ENCODE data around the gene KCNMA1. TPM values are rescaled to one million over a fixed set of nuclear protein-coding genes. Genes with fewer than 3 reads are reported as not detected.
A peak's percentile ranks its signal among the peaks of the same experiment; 100 is the strongest.

The KCNMA1 gene
- total RNA-seq, 1 donor from 2014 or later, result 15.8 TPM

DNA sequence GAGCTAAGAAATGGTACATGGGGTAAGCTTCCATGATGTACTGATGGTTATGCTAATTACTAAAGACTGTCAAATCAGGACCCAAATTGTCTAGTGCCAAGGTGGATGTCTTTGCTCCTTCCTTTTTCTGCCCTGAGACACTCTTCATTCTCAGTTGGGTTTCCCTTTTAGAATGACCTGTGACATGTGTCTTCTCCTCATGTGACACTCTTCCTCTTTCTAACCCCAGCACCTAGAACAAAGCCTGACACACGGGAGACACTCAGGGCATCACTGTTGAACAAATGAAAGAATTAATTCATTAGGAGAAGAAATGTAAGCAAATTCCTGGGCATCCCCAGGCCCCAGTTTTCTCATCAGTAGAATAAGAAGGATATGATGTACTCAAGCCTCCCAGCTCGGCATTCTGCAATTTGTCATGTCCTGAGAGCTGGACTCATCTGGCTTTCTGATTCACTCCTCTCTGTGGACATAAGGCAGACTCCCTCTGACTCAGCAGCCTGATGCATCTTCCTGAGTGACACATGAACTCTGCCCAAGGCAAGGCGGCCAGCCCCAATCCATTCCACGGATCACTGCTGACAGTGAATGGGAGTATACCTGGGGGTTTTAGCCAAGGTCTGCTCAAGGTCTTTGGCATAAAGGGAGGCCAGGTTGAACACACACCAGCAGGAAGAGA lies 473.8 kb downstream of the KCNMA1 start:
- Histone ChIP-seq H3K27me3 (ENCODE audit: control insufficient read depth, insufficient read depth, low read length) (no peaks in the 10 kb centered on the region), H3K36me3 (ENCODE audit: control insufficient read depth, insufficient read depth, low read length) (no peaks in the 10 kb centered on the region), H3K4me3 (ENCODE audit: low read depth, low read length) (no peak overlapping the region)
- FAIRE-seq (peak; percentile 94), DNase-seq (ENCODE audit: low read depth) (peak; percentile 100)
- TF ChIP-seq, protein P1, sequence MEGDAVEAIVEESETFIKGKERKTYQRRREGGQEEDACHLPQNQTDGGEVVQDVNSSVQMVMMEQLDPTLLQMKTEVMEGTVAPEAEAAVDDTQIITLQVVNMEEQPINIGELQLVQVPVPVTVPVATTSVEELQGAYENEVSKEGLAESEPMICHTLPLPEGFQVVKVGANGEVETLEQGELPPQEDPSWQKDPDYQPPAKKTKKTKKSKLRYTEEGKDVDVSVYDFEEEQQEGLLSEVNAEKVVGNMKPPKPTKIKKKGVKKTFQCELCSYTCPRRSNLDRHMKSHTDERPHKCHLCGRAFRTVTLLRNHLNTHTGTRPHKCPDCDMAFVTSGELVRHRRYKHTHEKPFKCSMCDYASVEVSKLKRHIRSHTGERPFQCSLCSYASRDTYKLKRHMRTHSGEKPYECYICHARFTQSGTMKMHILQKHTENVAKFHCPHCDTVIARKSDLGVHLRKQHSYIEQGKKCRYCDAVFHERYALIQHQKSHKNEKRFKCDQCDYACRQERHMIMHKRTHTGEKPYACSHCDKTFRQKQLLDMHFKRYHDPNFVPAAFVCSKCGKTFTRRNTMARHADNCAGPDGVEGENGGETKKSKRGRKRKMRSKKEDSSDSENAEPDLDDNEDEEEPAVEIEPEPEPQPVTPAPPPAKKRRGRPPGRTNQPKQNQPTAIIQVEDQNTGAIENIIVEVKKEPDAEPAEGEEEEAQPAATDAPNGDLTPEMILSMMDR (IDR thresholded peaks at IDR 0.05; ENCODE audit: insufficient read depth, low read length, severe bottlenecking), result no peak

DNA sequence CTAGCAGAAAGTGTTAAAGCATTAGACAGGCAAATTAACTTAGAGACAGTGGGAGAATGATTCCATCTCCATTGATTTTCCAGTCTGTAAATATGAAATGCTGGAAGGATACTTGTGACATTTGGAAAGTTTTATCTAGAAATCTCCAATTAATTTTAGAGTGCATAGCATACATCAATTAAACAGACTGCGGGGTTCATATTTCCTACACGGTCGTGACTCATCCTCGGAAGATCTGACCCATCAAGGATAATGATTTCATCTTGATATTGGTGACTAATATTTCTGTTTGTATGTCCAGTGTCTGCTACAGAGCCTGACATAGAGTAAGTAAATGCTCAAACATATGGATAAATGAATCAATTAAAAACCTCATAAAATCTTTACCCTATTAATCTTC lies 474.9 kb downstream of the KCNMA1 start:
- TF ChIP-seq, protein P1 (IDR thresholded peaks at IDR 0.05; ENCODE audit: insufficient read depth, low read length, severe bottlenecking), result no peak
- H3K36me3 ChIP-seq (ENCODE audit: control insufficient read depth, insufficient read depth, low read length), result no peaks in the 10 kb centered on the region
- H3K4me3 ChIP-seq (ENCODE audit: low read depth, low read length), result no peak overlapping the region
- DNase-seq (ENCODE audit: low read depth) (peak; percentile 94), FAIRE-seq (no peak)
- no peaks in the 10 kb centered on the region for H3K27me3 ChIP-seq (ENCODE audit: control insufficient read depth, insufficient read depth, low read length)

DNA sequence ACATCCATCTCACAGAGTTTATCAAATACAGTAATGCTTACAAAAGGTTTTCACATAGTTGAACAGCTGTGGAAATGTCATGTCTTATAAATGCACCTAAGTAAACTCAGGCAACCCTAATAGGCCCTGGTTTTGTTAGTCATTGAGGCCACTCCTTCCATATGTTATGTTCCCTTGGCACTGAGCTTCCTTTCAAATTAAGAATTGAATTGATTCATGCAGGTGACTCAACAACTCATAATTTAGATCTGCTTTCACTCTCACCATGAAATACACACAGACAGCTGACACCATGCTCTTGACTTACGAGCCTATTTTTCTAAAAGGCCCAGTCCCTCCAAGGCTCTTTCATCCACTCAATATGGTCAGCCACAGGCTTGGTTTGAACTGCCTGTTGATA lies 476.9 kb downstream of the KCNMA1 start:
- TF ChIP-seq, protein P1 (IDR thresholded peaks at IDR 0.05; ENCODE audit: insufficient read depth, low read length, severe bottlenecking), result no peak

DNA sequence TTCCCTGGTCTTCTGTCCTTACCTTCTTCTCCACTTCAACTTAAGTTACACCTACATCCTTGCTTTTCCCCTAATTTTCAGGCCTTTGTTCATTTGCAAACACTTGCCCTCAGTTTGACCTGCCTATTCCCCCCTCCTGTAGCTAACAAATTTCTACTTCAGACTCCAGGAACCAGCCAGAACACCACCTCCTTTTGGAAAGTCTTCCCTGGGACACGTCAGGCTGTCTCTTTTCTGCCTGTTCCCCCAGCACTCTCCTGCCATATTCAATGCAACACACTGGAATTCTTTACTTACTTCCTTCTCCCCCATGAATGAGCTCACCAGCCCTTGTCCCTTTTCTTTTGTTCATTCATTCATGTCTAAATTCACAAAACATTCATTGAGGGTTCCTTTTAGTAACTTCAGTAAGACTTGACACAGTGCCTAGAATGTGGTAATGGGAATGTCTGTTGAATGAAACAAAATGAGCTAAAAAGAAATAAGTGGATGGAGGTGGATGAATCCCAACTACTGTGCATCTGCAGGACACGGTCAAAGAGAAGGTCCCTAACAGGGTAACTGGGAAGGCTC lies 478.0 kb downstream of the KCNMA1 start:
- no peak for DNase-seq (ENCODE audit: low read depth)
- no peak for FAIRE-seq

More for the DNA sequence above, 476.9 kb downstream of the KCNMA1 start:
- FAIRE-seq (peak; percentile 80), DNase-seq (ENCODE audit: low read depth) (peak; percentile 99)
- no peaks in the 10 kb centered on the region for H3K27me3 ChIP-seq (ENCODE audit: control insufficient read depth, insufficient read depth, low read length)
- no peaks in the 10 kb centered on the region for H3K36me3 ChIP-seq (ENCODE audit: control insufficient read depth, insufficient read depth, low read length)
- H3K4me3 ChIP-seq (ENCODE audit: low read depth, low read length), result no peak overlapping the region

DNA sequence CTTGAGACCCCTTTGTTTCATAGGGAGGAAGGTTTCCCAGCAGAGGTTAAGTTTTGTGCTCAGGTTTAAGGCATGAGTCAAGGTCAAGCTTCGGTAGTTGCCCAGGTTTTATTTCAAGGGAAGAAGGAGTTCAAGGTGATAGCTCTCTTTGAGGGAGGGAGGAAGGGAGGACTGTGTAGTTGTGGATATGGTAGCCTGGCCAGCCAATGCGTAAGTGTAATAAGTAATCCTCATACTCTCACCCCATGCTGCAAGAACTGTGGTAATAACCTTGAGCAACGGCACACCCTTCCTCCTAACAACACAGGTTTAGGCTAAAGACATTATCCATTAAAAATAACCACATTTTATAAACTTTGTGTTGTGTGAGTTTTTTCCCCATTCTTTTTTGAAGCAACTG lies 478.9 kb downstream of the KCNMA1 start:
- H3K27me3 ChIP-seq (ENCODE audit: control insufficient read depth, insufficient read depth, low read length), result no peaks in the 10 kb centered on the region
- no peak overlapping the region for H3K4me3 ChIP-seq (ENCODE audit: low read depth, low read length)
- FAIRE-seq, result no peak
- H3K36me3 ChIP-seq (ENCODE audit: control insufficient read depth, insufficient read depth, low read length), result no peaks in the 10 kb centered on the region
- TF ChIP-seq, protein P1 (IDR thresholded peaks at IDR 0.05; ENCODE audit: insufficient read depth, low read length, severe bottlenecking), result no peak
- no peak for DNase-seq (ENCODE audit: low read depth)

More for the DNA sequence above, 478.0 kb downstream of the KCNMA1 start:
- Histone ChIP-seq H3K36me3 (ENCODE audit: control insufficient read depth, insufficient read depth, low read length) (no peaks in the 10 kb centered on the region), H3K4me3 (ENCODE audit: low read depth, low read length) (no peak overlapping the region), H3K27me3 (ENCODE audit: control insufficient read depth, insufficient read depth, low read length) (no peaks in the 10 kb centered on the region)
- TF ChIP-seq, protein P1 (IDR thresholded peaks at IDR 0.05; ENCODE audit: insufficient read depth, low read length, severe bottlenecking), result no peak

Measured in bronchial epithelial cell (primary cell).